Central memory CD4-positive, alpha-beta T cell (primary cell): ENCODE results near the gene NUTF2.
"Not testable (repeated sequence)": the region's sequence is repeated elsewhere in the genome, so short reads cannot be mapped to it uniquely, and the experiment has no call there.

ENCODE experiments used
- DNase-seq: peaks from one replicate; pipeline ENCODE4 v3.0.0; 2022

NUTF2 gene

GRCh38 chr16:67841198-67841815 is 5.4 kb upstream of the NUTF2 start:
- no peak for DNase-seq

DNA sequence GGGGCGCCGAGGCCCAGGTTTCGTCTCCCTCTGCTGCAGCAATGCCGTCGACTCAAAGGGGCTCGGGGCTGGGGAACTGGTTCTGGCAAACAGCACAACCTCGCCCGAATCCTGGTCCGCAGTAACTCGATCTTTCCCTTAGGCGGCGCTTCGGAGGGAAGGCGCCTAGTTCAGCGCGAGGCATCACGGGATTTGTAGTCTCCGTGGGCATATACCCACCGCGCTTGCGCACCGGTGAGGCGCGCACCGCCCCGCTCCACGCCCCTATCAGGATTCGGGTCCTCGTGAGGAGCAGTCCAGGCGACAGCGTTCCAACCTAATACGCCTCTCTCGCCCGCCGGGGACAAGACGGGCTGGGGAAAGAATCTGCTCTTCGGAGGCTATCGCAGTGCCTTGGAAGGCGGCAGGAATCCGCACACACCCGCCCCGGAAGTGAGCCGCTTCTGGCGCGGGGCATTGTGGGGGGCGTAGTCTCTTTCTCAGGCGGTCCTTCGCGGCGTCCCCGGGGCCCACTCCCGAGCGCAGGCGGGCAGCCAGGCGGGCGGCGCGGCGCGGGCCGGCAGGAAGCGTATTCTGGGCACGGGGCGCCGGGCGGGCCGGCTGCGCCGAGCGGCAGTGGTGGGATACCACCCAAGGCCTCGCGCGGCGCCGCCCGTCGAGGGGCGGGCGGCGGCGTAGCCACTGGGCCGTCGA is 4.8 kb upstream of the NUTF2 start, which contains the start of gene THAP11:
Gene THAP11 (plus strand): TSS at position 505 of the 693 bp plus-strand sequence. CDS start 235 bp downstream, outside the sequence.
- DNase-seq: peak; percentile 94

GRCh38 chr16:67842509-67843342 is 4.0 kb upstream of the NUTF2 start:
- DNase-seq: peak; percentile 71

- DNase-seq: peak; percentile 75
Observed at GRCh38 chr16:67843343-67843765, 3.4 kb upstream of the NUTF2 start.

- no peak for DNase-seq
Observed at GRCh38 chr16:67844497-67844896, 2.2 kb upstream of the NUTF2 start.

GRCh38 chr16:67845291-67846062 is 1.3 kb upstream of the NUTF2 start:
- DNase-seq: no peak

DNA sequence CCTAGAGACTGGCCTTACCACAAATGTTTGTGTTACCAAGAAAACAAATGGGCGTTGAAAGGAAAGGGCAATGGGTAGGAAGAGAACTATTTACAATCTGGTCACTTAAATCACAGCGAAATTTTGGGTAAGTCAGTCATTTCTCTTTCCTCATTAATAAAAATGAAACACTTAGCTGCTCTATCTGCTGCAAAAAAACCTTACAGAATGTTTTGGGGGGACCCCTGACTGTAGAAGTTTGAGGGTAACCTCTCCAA is 742 bp upstream of the NUTF2 start:
- DNase-seq: no peak

DNA sequence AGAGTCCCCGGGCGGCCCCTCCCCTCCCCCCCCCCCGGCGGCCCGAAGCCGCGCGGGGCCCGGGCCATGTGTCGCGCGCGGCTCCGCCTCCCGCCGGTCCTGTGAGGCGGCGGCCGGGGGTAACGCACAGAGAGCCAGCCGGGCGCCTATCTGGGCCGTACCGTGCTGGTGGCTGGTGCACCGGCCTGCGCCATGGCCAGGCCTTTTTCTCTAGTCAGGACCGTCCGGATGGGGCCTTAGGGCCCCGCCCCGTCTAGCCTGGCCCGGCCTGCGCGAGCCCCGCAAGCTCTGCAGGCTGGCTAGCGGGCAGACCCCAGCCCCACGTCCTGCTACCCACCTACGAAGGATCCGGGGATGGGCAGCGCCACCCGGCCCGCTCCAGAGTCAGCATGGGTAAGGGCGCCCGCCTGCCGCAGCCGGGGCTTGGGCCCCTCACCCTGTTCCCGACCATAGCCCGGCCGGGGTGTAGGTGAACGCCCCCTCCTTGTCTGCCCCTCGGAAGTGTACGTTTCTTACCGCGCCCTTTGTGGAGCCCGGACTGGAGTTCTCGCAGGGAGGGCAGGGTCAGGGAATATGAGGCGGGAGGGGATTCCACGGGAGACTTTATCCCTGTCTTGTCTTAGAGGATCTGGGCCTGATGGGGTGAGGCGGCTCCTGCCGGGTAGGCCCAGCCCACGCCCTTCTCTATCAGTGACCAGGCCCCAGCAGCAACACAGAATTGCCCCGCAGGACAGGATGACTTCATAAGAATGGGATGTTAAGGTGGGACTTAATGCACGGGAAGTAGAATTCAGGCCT is 530 bp downstream of the NUTF2 start, which contains the start of gene CENPT:
Gene CENPT (minus strand): TSS at position 630 of the 798 bp plus-strand sequence. CDS start 13,834 bp downstream, outside the sequence.
- no peak for DNase-seq

- DNase-seq: no peak
Observed at GRCh38 chr16:67848118-67848517, 1.4 kb downstream of the NUTF2 start.

DNA sequence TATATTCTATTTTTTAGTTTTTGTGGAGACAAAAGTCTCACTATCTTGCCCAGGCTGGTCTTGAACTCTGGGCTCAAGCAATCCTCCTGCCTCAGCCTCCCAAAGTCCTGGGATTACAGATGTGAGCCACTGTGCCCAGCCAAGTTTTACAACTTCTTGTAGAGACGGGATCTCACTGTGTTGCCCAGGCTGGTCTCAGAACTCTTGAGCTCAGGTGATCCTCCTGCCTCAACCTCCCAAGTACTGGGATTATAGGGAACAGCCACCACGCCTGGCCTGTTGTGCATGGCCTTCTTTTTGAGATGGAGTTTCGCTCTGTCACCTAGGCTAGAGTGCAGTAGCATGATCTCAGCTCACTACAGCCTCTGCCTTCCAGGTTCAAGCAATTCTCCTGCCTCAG is 6.9 kb downstream of the NUTF2 start:
- DNase-seq: no peak

DNA sequence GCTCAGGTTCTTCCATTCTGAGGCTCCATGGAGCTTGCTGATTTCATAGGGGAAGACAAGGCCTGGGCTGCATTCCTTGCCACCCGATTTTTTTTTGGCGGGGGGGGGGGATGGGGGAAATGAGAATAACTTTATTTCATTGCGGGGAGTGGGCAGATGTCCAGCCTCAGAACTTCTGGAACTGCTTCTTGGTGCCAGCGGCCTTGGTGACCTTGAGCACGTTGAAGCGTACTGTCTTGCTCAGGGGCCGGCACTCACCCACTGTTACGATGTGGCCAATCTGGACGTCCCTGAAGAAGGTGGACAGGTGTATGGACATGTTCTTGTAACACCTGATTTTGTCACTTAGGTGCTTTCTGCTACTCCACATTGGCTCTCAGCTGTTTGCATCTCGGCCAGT is 9.1 kb downstream of the NUTF2 start:
- no peak for DNase-seq

DNA sequence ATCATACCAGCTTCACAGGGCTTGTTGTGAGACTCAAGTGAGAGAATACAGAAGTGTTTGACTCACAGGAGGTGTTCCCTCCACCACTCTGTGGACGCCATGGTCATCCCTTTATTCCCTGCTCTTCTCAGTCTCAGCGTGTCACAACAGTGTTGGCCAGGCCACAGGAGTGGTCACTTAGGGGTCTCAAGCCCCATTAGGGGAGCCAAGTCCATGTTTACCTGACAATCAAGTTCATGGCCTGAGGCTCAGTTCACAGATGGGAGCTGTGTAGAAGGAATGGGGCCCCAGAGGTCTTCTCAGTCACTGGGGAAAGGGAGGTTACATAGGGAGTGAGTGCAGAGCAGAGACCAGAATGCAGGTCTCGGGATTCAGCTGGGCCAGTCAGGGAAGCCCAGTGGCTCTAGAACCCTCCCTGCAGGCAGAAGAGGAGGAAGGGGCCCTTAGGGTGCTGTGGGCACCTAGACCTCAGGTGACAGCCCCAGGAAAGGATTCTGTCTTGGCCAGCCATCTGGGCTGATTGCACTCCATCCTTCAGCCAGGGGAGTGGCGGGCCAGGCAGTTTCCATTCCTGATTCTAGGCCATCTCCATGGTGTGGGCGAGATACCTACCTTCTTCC is 10.3 kb downstream of the NUTF2 start:
- no peak for DNase-seq

DNA sequence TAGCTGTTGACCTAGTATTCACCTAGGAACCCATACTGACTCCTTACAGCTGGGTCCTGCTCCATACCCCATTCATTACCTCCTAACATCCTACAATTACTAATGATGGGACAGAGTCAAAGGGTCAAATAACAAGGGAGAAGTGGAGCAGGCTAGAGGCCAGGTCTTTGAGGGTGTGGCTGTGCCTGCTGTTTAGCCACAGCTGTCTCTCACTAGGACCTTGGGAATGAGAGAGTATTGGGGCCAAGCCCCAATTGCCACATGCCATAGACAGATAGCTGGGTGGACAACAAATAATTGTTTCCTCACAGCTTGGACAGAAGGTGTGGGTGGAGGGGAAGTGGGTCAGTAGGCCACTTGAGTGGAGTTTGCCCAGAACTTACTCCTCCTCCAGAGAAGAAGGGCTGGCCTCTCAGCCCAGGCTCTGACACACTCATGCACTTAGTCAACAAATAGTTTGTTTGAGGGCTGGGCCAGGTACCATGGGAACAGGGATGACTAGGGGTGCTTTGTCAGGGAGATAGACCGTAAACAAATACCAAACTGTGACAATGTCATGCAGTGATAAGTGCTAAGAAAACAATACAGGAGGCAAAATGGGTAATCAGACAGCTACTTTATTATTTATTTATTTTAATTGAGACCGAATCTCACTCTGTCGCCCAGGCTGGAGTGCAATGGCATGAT is 11.0 kb downstream of the NUTF2 start:
- DNase-seq: peak; percentile 43

GRCh38 chr16:67858500-67858899 is 11.8 kb downstream of the NUTF2 start:
- DNase-seq: no peak

DNA sequence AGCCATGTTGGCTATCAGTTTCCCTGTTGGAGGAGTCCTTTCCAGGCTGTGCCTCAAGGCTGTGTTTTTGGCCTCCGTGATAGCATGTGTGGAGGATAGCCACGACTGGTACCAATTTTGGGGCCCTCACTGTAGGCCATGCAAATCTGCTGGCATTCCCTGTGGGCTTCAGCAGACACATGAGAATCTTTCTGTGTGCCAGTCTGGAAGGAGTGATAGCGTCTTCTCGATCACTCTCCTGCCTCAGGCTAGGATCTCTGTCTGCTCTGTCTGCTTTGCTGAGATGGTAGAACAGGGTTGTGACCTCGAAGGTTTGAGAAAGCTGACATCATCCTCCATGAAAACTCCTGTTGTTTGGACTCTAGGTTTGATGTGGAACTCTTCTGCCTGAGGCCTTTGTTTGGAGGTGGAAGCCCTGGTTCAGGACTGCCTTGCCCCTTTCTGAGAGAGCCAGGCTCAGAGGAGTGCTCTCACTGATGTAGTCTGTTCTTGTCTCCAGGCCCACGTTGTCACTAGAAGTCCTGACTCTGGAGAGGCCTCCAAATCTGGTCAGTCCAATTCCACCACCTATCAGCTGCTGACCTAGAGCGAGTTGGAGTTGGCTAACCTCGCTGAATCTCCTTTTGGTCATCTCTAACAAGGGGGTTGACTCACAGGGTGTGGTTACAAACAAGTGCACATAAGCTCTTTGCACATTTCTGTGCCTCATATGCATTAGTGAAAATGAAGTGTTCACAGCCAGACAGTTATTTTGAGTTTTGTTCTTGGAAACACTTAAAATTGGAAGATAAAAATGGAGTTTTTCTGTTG is 14.1 kb downstream of the NUTF2 start:
- DNase-seq: no peak

- DNase-seq: no peak
Observed at GRCh38 chr16:67861877-67862276, 15.1 kb downstream of the NUTF2 start.

GRCh38 chr16:67862623-67863583 is 16.2 kb downstream of the NUTF2 start:
- DNase-seq: no peak

- DNase-seq: not testable (repeated sequence)
Observed at GRCh38 chr16:67864044-67864443, 17.3 kb downstream of the NUTF2 start.

DNA sequence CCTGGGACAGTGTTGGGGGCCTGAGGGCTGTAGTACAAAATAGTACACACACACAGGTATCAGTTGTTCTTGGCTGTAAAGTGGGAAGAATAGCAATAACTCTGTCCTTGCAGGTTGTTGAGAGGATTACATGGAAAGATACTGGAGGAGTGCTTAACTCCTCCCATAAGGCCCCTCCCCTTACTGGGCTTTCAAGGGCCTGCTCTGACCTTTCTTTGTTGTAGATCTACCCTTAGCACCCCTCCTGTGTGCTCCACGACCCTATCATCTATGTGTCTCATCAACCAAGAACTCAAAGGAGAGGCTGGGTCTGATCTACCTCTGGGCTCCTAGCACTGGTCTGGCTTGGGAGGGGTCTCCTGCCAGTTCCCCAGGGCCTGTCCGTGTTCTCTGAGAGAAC is 17.9 kb downstream of the NUTF2 start:
- no peak for DNase-seq
